DMS79 treated with DMSO at 0.1 percent for 48 hours (cell line): ENCODE results near the gene MYBPC1.

ENCODE experiments used
- DNase-seq: peaks from one replicate; lab custom pipeline; 2025; lab: John Stamatoyannopoulos, UW

Gene MYBPC1

GRCh38 chr12:101604132-101604531 is 9.4 kb downstream of the MYBPC1 start:
- DNase-seq = no peak

GRCh38 chr12:101607894-101608293 is 13.1 kb downstream of the MYBPC1 start:
- no peak for DNase-seq

DNA sequence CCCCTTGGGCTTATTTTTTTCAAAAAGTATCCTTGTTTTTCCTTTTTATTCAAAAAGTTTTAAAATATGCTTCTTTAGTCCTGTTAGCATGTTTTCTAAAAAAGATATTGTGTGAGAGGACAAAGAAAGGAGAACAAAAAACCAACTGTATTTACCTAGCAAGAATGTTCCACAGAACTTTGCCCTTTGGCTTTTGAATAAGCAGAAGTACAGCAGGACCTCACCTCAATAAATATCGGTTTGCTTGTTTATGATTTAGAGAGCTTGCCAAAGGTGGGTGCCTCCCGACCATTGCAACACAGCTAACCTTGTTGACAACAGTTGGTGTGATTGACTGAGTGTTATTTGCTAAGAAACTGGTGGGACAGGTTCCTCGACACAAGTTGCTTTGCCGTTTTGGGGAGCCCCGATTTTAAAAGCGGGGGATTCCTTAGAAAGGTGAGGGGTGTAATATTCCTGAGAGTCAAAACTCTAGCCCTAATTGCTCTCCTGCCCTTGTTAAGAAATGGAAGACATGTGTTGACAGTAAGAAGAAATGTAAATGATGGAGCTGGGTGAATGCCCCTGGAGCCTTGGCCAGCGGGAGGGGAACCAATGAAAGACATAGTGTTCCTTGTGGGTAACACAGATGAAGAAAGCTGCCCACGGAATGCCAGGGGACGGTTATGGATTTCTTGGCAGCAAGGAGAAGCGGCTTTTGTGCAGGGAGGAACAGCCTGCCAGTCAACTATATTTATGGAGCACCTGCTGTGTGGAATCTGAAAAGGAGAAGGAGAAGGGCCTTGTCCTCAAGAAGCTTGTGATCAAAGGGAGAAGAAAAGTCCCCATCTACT is 13.7 kb downstream of the MYBPC1 start:
- DNase-seq = no peak

DNA sequence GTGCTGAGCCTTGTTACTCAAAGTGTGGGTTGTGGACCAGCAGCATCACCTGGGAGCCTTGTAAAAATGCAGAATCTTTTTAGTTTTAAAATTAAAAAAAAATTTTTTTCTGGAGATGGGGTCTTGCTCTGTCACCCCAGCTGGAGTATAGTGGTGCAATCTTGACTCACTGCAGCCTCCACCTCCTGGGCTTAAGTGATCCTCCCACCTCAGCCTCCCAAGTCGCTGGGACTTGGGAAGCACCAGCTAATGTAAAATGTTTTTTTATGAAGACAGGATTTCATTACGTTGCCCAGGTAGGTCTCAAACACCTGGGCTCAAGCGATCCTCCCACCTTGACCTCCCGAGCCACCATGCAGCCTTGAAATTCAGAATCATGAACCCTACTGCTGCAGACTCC is 14.4 kb downstream of the MYBPC1 start:
- no peak for DNase-seq

- DNase-seq = no peak
These were observed 17.6 kb downstream of the MYBPC1 start for GRCh38 chr12:101612160-101612916.

DNA sequence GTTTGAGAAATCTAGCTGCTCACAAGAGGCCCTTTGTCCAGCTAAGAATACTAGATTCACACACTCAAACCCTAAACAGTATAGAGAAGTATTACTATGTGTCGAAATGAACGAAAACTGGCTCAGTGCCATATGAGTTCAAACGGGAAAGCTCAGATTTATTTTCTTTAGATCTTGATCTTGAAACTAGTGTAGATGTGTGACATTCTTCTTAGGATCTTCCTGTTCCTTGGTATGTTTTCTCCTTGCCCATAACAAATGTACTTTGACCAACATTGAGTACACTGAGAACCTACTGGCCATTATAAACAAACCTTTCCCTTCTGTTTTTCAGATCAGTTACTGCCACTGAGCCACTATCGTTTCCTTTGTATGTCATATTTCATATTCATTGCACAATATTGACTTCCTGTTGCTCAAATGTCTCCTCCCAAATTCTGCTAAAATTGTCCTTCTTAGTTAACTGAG is 21.3 kb downstream of the MYBPC1 start:
- DNase-seq = no peak

- DNase-seq = no peak
These were observed 24.4 kb downstream of the MYBPC1 start for GRCh38 chr12:101619026-101619786.

GRCh38 chr12:101619858-101620761 is 25.3 kb downstream of the MYBPC1 start:
- DNase-seq = peak; percentile 61

DNA sequence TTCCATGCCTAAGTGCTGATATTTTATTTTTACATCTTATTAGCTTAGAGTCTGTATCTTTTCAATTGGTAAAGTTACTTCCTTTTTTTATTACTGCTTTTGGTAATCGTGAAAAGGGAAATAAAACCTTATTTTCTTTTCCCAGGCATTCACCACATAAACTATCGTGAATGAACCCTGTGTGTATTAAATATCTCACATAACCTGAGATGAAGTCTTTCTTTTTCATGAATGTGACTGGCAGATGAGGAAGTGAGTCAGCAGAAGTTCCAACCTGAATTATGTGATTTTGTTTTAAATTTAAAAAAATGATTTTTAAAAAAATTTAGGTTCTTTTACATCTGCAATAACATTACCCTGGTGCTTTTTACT is 26.0 kb downstream of the MYBPC1 start:
- DNase-seq = no peak

DNA sequence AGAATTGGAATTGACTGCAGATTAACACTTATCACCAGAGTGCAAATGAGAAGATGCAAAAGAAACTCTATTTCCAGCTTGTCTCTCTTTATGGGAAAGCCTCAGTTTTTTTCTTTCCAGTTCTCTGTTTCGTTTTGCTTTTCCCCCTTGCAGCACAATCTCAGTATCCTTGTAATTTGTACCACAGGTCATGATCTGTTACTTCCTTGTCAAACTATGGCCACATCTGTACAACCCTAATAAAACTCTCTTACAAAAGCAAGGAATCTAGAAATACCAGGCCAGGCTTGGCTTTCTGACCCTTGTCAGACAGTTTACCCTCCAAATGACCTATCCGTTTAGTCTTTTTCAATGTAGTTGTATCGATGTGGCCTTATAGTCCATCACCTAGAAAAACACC is 33.9 kb downstream of the MYBPC1 start:
- DNase-seq = no peak

DNA sequence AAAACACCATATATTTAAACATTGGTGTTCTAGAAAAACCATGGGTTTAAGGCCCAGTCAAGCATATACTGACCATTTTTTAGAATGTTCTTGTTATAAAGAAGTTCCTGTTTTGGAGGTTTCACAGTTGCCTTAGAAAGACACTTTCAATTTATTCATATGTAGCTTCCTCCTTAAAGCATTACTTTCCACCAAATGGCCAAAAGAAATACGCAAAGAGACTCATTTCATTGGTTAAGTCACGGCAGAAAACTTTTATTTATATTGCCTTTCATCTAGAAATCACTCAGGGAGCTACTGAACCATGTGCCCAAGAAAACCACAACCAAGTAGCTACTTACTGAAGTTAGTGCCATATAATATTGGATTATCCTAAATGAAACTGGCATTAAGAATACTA is 40.0 kb downstream of the MYBPC1 start:
- DNase-seq = peak; percentile 47

- no peak for DNase-seq
These were observed 43.2 kb downstream of the MYBPC1 start for GRCh38 chr12:101637936-101638335.

DNA sequence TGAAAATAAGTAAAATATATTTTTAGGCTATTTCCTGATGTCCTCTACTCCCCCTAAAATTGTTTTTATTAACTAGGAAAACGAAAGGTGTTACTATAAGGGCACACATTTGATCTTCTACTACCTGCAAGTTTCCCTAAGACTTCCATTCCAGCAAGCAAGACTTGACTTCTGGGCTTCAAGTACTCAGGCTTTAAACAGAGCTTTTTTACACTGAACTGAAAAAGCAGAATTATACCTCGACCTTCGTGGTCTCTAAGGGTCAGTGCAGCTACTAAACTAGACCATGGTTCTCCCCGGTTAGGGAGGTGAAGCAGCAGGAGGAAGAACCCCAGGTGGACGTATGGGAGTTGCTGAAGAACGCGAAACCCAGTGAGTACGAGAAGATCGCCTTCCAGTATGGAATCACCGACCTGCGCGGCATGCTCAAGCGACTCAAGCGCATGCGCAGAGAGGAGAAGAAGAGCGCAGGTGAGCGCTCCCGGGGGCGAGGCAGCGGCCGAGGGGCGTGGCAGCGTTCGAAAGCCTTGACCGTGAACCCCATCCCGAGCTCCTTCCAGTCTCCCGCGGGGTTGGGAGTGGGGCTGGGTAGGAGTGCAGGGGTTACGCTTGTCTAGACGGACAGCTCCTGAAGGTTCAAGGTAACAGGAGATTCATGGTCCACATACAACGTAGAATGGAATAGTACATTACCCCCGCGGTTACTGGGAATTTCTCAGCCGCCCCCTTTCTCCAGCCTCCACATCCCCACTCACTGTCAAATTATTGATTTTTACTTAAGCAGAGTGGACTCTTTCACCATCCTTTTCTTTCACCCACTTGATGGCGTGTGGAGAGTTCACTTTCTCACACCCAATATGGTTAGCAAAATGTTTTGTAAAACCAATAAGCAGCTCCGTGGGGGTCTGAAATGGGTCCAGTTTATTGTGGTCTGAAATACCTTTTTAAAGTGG is 47.6 kb downstream of the MYBPC1 start:
- DNase-seq = no peak

DNA sequence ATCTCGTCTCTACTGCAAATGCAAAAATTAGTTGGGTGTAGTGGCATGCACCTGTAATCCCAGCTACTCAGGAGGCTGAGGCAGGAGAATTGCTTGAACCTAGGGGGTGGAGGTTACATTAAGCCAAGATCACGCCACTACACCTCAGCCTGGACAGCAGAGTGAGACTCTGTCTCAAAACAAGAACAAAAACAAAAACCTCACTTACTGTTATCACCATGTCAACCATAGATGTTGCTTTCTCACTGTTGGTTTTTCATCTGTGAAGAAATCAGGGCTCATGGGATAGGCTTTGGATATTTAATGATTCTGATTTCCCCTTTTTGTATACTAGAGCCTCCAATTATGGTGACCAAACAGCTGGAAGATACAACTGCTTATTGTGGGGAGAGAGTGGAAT is 52.9 kb downstream of the MYBPC1 start:
- no peak for DNase-seq

DNA sequence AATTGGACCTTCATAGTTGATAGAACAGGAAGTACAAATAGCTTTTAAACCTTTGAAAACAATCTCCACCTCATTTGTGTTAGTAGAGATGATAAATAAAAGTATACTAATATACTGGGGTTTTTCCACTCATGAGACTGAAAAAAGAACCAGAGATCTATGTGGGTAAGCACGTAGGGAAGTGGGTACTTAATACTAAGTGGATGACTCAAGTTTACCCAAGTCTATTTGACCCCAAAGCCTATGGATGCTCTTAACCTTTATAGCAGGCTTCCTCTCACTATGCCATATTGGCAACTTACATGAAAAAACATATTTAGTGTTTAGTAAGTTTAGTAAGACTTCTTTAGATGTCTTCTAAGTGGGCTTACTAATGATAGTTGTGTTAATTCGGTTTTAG is 53.4 kb downstream of the MYBPC1 start:
- DNase-seq = peak; percentile 90

GRCh38 chr12:101650346-101651117 is 55.8 kb downstream of the MYBPC1 start:
- no peak for DNase-seq

GRCh38 chr12:101653030-101653429 is 58.3 kb downstream of the MYBPC1 start:
- DNase-seq = no peak

DNA sequence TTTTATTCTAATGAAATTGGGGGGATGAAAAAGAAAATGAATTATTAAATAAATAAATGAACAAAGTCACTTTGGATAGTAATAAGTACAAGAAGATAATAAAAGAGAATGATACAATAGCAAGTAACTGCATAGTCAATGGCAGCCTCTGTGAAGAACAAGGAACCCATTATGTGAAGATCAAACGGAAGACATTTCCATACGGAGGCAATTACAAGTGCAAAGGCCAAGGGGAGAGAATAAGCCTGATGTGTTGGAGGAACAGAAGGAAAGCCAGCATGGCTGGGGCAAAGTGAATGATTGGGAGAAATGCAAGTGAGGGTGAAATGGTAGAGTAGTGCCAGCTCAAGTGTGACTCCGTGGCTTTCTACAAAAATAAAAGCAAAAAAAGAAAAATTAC is 58.7 kb downstream of the MYBPC1 start:
- no peak for DNase-seq

DNA sequence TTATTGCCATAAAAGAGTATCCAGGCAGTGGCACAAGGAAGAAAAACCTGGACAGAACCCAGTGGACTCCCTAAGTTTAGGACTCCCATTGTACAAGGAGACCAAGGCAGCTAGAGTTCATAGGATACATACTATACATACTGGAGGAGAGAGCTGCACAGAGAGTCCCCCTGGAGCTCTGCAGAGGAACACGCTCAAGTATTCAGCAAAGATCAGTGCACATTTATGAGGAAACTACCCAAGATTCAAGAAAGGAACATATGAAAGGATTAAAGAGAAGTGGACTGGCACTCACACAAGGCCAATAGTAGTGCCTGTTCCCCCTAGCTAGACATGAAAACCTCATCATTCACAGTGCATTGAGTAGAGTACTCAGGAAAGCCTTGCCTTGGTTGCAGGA is 59.7 kb downstream of the MYBPC1 start:
- no peak for DNase-seq

- DNase-seq = no peak
These were observed 60.6 kb downstream of the MYBPC1 start for GRCh38 chr12:101655393-101655792.
